Measurements from ENCODE around the gene XIRP1.

DNA sequence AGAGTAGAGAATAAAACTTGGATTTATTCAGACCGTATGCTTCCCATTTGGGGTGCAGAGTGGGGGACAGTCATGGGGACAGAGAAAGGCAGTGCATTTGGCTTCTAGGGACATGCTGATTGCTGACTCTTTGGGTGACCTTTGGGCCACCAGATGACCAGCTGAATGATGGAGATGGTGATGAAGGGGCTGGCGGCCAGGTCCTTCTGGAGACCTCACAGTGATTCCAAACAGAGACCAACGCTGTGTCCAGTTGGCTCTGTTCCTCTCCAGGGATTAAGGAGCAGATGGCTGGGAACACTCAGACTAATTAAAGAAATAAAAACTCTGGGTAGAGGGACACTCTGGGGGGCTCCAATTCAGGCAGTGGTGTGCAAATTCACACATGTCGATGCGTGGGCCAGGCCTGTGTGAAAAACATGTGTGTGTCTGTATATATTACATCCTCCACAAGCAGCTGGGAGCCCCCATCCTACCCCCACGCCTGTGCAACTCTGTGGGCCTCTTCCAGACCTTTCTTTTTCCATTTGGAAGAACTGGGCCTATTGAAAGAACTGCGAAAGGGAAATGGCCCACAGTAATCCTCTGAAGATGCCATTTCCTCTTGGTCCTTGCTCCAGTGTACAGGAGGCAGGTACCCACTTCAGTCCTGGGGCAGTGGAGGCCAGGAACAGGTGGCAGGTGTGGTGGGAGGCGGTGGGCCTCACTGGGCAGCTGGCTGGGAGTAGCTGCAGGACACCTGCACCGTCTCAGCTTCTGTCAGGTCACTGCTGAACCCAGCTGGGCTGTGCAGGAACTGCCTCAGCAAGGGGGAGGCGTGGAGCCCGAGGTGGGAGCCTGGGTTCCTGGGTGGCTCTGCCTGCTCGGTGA is 8.9 kb downstream of the XIRP1 start:
- TF ChIP-seq, protein P1, sequence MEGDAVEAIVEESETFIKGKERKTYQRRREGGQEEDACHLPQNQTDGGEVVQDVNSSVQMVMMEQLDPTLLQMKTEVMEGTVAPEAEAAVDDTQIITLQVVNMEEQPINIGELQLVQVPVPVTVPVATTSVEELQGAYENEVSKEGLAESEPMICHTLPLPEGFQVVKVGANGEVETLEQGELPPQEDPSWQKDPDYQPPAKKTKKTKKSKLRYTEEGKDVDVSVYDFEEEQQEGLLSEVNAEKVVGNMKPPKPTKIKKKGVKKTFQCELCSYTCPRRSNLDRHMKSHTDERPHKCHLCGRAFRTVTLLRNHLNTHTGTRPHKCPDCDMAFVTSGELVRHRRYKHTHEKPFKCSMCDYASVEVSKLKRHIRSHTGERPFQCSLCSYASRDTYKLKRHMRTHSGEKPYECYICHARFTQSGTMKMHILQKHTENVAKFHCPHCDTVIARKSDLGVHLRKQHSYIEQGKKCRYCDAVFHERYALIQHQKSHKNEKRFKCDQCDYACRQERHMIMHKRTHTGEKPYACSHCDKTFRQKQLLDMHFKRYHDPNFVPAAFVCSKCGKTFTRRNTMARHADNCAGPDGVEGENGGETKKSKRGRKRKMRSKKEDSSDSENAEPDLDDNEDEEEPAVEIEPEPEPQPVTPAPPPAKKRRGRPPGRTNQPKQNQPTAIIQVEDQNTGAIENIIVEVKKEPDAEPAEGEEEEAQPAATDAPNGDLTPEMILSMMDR (IDR thresholded peaks at IDR 0.05) = no peak
- no peak for TF ChIP-seq POLR2A (IDR thresholded peaks at IDR 0.05)

Data from Peyer's patch (tissue), 4 donors.